Adrenal gland (tissue), 5 donors: ENCODE data around the gene PAQR6.

Source experiments
- POLR2A ChIP-seq, 2 donors: fragments of 450-650 bp; IDR thresholded peaks; one replicate each; pipeline ENCODE4 v1.6.1; 2017; ENCODE audit warnings: antibody characterized with exemption in 2 of 2, mild to moderate bottlenecking in 2 of 2, moderate library complexity in 1 of 2
- TF ChIP-seq, protein P1 (sequence below), 6 experiments: fragments of 450-650 bp in 4 of 6; fragments of 200-600 bp in 2 of 6; sonication (generic) in 1 of 6; IDR thresholded peaks; 1 replicate in 5 of 6; 2 replicates in 1 of 6; pipeline versions ENCODE4 v1.5.1 to v1.8.0; 2016 to 2021; ENCODE audit warnings: antibody characterized with exemption in 6 of 6, mild to moderate bottlenecking in 2 of 6, moderate library complexity in 1 of 6
- donor health status: DM: no; HTN: no; CAD: no.

DNA sequence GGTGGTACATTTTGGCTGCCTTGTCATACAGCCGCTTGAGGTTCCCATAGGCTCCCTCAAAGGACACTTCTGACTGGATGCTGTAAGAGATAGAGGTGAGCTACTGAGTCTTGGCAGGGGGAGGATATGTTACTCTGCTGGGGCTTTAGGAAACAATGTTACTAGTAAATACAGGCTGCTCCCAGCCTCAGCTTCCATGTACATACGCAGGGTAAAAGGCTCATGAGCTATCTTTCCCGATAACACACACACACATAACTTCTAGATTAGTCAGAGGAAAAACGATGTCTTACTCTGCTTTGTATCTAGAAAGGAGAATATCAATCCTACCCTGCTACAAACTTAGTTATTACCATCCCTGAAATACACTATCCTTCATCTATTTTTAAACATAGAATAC, 20.5 kb upstream of the PAQR6 start:
- TF ChIP-seq POLR2A (IDR thresholded peaks at IDR 0.05) = no peak
- TF ChIP-seq, protein P1, sequence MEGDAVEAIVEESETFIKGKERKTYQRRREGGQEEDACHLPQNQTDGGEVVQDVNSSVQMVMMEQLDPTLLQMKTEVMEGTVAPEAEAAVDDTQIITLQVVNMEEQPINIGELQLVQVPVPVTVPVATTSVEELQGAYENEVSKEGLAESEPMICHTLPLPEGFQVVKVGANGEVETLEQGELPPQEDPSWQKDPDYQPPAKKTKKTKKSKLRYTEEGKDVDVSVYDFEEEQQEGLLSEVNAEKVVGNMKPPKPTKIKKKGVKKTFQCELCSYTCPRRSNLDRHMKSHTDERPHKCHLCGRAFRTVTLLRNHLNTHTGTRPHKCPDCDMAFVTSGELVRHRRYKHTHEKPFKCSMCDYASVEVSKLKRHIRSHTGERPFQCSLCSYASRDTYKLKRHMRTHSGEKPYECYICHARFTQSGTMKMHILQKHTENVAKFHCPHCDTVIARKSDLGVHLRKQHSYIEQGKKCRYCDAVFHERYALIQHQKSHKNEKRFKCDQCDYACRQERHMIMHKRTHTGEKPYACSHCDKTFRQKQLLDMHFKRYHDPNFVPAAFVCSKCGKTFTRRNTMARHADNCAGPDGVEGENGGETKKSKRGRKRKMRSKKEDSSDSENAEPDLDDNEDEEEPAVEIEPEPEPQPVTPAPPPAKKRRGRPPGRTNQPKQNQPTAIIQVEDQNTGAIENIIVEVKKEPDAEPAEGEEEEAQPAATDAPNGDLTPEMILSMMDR (IDR thresholded peaks at IDR 0.05) = no peak
